ENCODE data around the gene GJB5. TPM values are rescaled to one million over a fixed set of nuclear protein-coding genes. Genes with fewer than 3 reads are reported as not detected.

GJB5 gene
- total and polyA plus RNA-seq, 4 experiments from 2014 or later: not detected

- Mint-ChIP-seq H3K4me3 (no peak overlapping the region), H3K36me3 (no peaks in the 10 kb centered on the region), H3K27me3 (peaks cover 13 to 16% of the 10 kb centered on the region in 2 donors), H3K4me1 (no peaks in the 10 kb centered on the region), H3K27ac (no peak overlapping the region), H3K9me3 (no peaks in the 10 kb centered on the region)
- Histone ChIP-seq H3K27me3 (ENCODE audit: insufficient read depth, low read length) (no peaks in the 10 kb centered on the region), H3K4me1 (ENCODE audit: insufficient read depth, low read length) (no peaks in the 10 kb centered on the region), H3K4me3 (ENCODE audit: low read length in 2 of 2) (no peak overlapping the region), H3K9me3 (ENCODE audit: control insufficient read depth in 1 of 2, low read length in 2 of 2) (no peaks in the 10 kb centered on the region), H3K27ac (ENCODE audit: low read depth, low read length) (no peak overlapping the region), H3K36me3 (ENCODE audit: insufficient read depth, low read length) (no peaks in the 10 kb centered on the region)
- intact Hi-C loops (cut with micrococcal nuclease): no loop called here
- CTCF ChIA-PET (ENCODE audit: partially characterized antibody): interaction anchor here (3.6 kb wide), 1 partner anchor 10 kb away, joined by 23 read pairs; no protein-coding TSS in a partner anchor
- POLR2A ChIA-PET (ENCODE audit: partially characterized antibody): no interaction called here
- no peak for DNase-seq
These were observed 1.7 kb upstream of the GJB5 start for GRCh38 chr1:34753163-34753562.

- Histone ChIP-seq H3K4me3 (ENCODE audit: low read length in 2 of 2) (no peak overlapping the region), H3K36me3 (ENCODE audit: insufficient read depth, low read length) (no peaks in the 10 kb centered on the region), H3K27me3 (ENCODE audit: insufficient read depth, low read length) (no peaks in the 10 kb centered on the region), H3K27ac (ENCODE audit: low read depth, low read length) (no peak overlapping the region), H3K4me1 (ENCODE audit: insufficient read depth, low read length) (no peaks in the 10 kb centered on the region), H3K9me3 (ENCODE audit: control insufficient read depth in 1 of 2, low read length in 2 of 2) (no peaks in the 10 kb centered on the region)
- no peak for DNase-seq
- intact Hi-C loops (cut with micrococcal nuclease): no loop called here
- Mint-ChIP-seq H3K36me3 (no peaks in the 10 kb centered on the region), H3K27me3 (peaks cover 9 to 10% of the 10 kb centered on the region in 2 donors), H3K9me3 (no peaks in the 10 kb centered on the region), H3K4me3 (no peak overlapping the region), H3K4me1 (no peaks in the 10 kb centered on the region), H3K27ac (no peak overlapping the region)
- ChIA-PET POLR2A (ENCODE audit: partially characterized antibody) (no interaction called here), CTCF (ENCODE audit: partially characterized antibody) (interaction anchor here (1.3 kb wide), 1 partner anchor 13 kb away, joined by 6 read pairs; no protein-coding TSS in a partner anchor)
These were observed 1.1 kb downstream of the GJB5 start for GRCh38 chr1:34755961-34756360.

GRCh38 chr1:34757386-34757785 lies 2.5 kb downstream of the GJB5 start:
- H3K27ac ChIP-seq (ENCODE audit: low read depth, low read length): no peak overlapping the region
- no peaks in the 10 kb centered on the region for H3K27me3 ChIP-seq (ENCODE audit: insufficient read depth, low read length)
- intact Hi-C loops (cut with micrococcal nuclease): no loop called here
- no peaks in the 10 kb centered on the region for H3K36me3 ChIP-seq (ENCODE audit: insufficient read depth, low read length)
- Mint-ChIP-seq H3K4me3 (no peak overlapping the region), H3K27me3 (peaks cover 11 to 13% of the 10 kb centered on the region in 2 donors), H3K9me3 (no peaks in the 10 kb centered on the region), H3K4me1 (no peaks in the 10 kb centered on the region), H3K27ac (no peak overlapping the region), H3K36me3 (no peaks in the 10 kb centered on the region)
- CTCF ChIA-PET (ENCODE audit: partially characterized antibody): interaction anchor here (1.0 to 1.3 kb wide), 2 partner anchors 14 to 15 kb away, joined by 4 to 6 read pairs; no protein-coding TSS in a partner anchor
- no peaks in the 10 kb centered on the region for H3K4me1 ChIP-seq (ENCODE audit: insufficient read depth, low read length)
- no peak overlapping the region for H3K4me3 ChIP-seq (ENCODE audit: low read length in 2 of 2)
- POLR2A ChIA-PET (ENCODE audit: partially characterized antibody): no interaction called here
- H3K9me3 ChIP-seq (ENCODE audit: control insufficient read depth in 1 of 2, low read length in 2 of 2): no peaks in the 10 kb centered on the region
- no peak for DNase-seq

- no peak overlapping the region for H3K27ac ChIP-seq (ENCODE audit: low read depth, low read length)
- peaks cover 16 to 20% of the 10 kb centered on the region in 2 donors for H3K27me3 Mint-ChIP-seq
- H3K4me1 Mint-ChIP-seq: no peaks in the 10 kb centered on the region
- no peak overlapping the region for H3K4me3 ChIP-seq (ENCODE audit: low read length in 2 of 2)
- H3K36me3 ChIP-seq (ENCODE audit: insufficient read depth, low read length): no peaks in the 10 kb centered on the region
- ChIA-PET CTCF (ENCODE audit: partially characterized antibody) (no interaction called here), POLR2A (ENCODE audit: partially characterized antibody) (no interaction called here)
- H3K9me3 ChIP-seq (ENCODE audit: control insufficient read depth in 1 of 2, low read length in 2 of 2): no peaks in the 10 kb centered on the region
- intact Hi-C loops (cut with micrococcal nuclease): no loop called here
- H3K27ac Mint-ChIP-seq: no peak overlapping the region
- H3K4me1 ChIP-seq (ENCODE audit: insufficient read depth, low read length): no peaks in the 10 kb centered on the region
- H3K9me3 Mint-ChIP-seq: no peaks in the 10 kb centered on the region
- no peak for DNase-seq
- H3K36me3 Mint-ChIP-seq: no peaks in the 10 kb centered on the region
- no peak overlapping the region for H3K4me3 Mint-ChIP-seq
- H3K27me3 ChIP-seq (ENCODE audit: insufficient read depth, low read length): no peaks in the 10 kb centered on the region
These were observed 3.9 kb downstream of the GJB5 start for GRCh38 chr1:34758751-34759150.

GRCh38 chr1:34759503-34760357 lies 4.9 kb downstream of the GJB5 start, which contains the start of gene GJB4:
TSS of gene GJB4 (plus strand) at chr1:34759740. CDS start at chr1:34761255, 1,515 bp downstream.
- Mint-ChIP-seq H3K4me3 (no peak within 1 kb of the TSS), H3K36me3 (no peaks in the 10 kb centered on the region), H3K9me3 (no peaks in the 10 kb centered on the region), H3K4me1 (no peaks in the 10 kb centered on the region), H3K27ac (no peak within 1 kb of the TSS), H3K27me3 (peaks cover 15 to 20% of the 10 kb centered on the region in 2 donors)
- no peaks in the 10 kb centered on the region for H3K4me1 ChIP-seq (ENCODE audit: insufficient read depth, low read length)
- ChIA-PET POLR2A (ENCODE audit: partially characterized antibody) (no interaction called here), CTCF (ENCODE audit: partially characterized antibody) (no interaction called here)
- H3K9me3 ChIP-seq (ENCODE audit: control insufficient read depth in 1 of 2, low read length in 2 of 2): no peaks in the 10 kb centered on the region
- no peaks in the 10 kb centered on the region for H3K36me3 ChIP-seq (ENCODE audit: insufficient read depth, low read length)
- no peaks in the 10 kb centered on the region for H3K27me3 ChIP-seq (ENCODE audit: insufficient read depth, low read length)
- no peak within 1 kb of the TSS for H3K4me3 ChIP-seq (ENCODE audit: low read length in 2 of 2)
- intact Hi-C loops (cut with micrococcal nuclease): no loop called here
- no peak within 1 kb of the TSS for H3K27ac ChIP-seq (ENCODE audit: low read depth, low read length)
- DNase-seq: no peak

- Histone ChIP-seq H3K4me3 (ENCODE audit: low read length in 2 of 2) (no peak overlapping the region), H3K27ac (ENCODE audit: low read depth, low read length) (no peak overlapping the region), H3K4me1 (ENCODE audit: insufficient read depth, low read length) (no peaks in the 10 kb centered on the region), H3K9me3 (ENCODE audit: control insufficient read depth in 1 of 2, low read length in 2 of 2) (no peaks in the 10 kb centered on the region), H3K36me3 (ENCODE audit: insufficient read depth, low read length) (no peaks in the 10 kb centered on the region), H3K27me3 (ENCODE audit: insufficient read depth, low read length) (no peaks in the 10 kb centered on the region)
- H3K4me3 Mint-ChIP-seq: no peak overlapping the region
- intact Hi-C loops (cut with micrococcal nuclease): no loop called here
- no peak for DNase-seq
- POLR2A ChIA-PET (ENCODE audit: partially characterized antibody): no interaction called here
- peaks cover 15 to 20% of the 10 kb centered on the region in 2 donors for H3K27me3 Mint-ChIP-seq
- CTCF ChIA-PET (ENCODE audit: partially characterized antibody): no interaction called here
- no peak overlapping the region for H3K27ac Mint-ChIP-seq
- H3K9me3 Mint-ChIP-seq: no peaks in the 10 kb centered on the region
- H3K4me1 Mint-ChIP-seq: no peaks in the 10 kb centered on the region
- H3K36me3 Mint-ChIP-seq: no peaks in the 10 kb centered on the region
These were observed 6.4 kb downstream of the GJB5 start for GRCh38 chr1:34761176-34761761.

GRCh38 chr1:34761776-34762307 lies 7.0 kb downstream of the GJB5 start:
- POLR2A ChIA-PET (ENCODE audit: partially characterized antibody): no interaction called here
- CTCF ChIA-PET (ENCODE audit: partially characterized antibody): no interaction called here
- no peak overlapping the region for H3K27ac Mint-ChIP-seq

More at GRCh38 chr1:34761776-34762307, 7.0 kb downstream of the GJB5 start:
- H3K36me3 ChIP-seq (ENCODE audit: insufficient read depth, low read length): no peaks in the 10 kb centered on the region
- H3K27ac ChIP-seq (ENCODE audit: low read depth, low read length): no peak overlapping the region
- Mint-ChIP-seq H3K4me1 (no peaks in the 10 kb centered on the region), H3K27me3 (peaks cover 15 to 20% of the 10 kb centered on the region in 2 donors), H3K4me3 (no peak overlapping the region), H3K36me3 (no peaks in the 10 kb centered on the region), H3K9me3 (no peaks in the 10 kb centered on the region)
- H3K4me1 ChIP-seq (ENCODE audit: insufficient read depth, low read length): no peaks in the 10 kb centered on the region
- DNase-seq: no peak
- H3K9me3 ChIP-seq (ENCODE audit: control insufficient read depth in 1 of 2, low read length in 2 of 2): no peaks in the 10 kb centered on the region
- intact Hi-C loops (cut with micrococcal nuclease): no loop called here
- no peaks in the 10 kb centered on the region for H3K27me3 ChIP-seq (ENCODE audit: insufficient read depth, low read length)
- no peak overlapping the region for H3K4me3 ChIP-seq (ENCODE audit: low read length in 2 of 2)
